Metanephros (tissue), 1 donor: ENCODE results near the gene CTAGE8. TPM values are rescaled to one million over a fixed set of nuclear protein-coding genes. Genes with fewer than 3 reads are reported as not detected.

Source experiments
- total RNA-seq: library from RNA; depleted of rRNA; stranded (reverse); fragments of >200 nt; gene quantifications from one replicate; pipeline ENCODE4 v1.2.3, GENCODE V29; 2014

CTAGE8 gene
- total RNA-seq, result 1.8 TPM

GRCh38 chr7:144269188-144269587, at the start of gene CTAGE8:
Gene CTAGE8, minus strand, starts transcription at chr7:144269288. Its CDS starts 38 bp downstream, at chr7:144269250.

GRCh38 chr7:144311872-144312469, 42.9 kb upstream of the CTAGE8 start, which contains the start of gene OR2A1:
Gene OR2A1, plus strand, starts transcription at chr7:144312419. Its CDS starts 5,706 bp downstream, at chr7:144318125.

GRCh38 chr7:144264692-144265091, 4.4 kb downstream of the CTAGE8 start, which contains the start of gene OR2A7:
Gene OR2A7, minus strand, starts transcription at chr7:144264792. Its CDS starts 5,164 bp downstream, at chr7:144259628.

GRCh38 chr7:144239365-144239764, 29.7 kb downstream of the CTAGE8 start, which contains the start of gene OR2A42:
Gene OR2A42, minus strand, starts transcription at chr7:144239605. Its CDS starts 6,762 bp downstream, at chr7:144232843.

Other genes starting within 250 kb of the CTAGE8 start
- not detected for gene OR2A5, start 220.3 kb downstream of the CTAGE8 start, total RNA-seq
- gene OR2A25, start 199.5 kb downstream of the CTAGE8 start, total RNA-seq, result not detected
- gene OR2A12, start 183.0 kb downstream of the CTAGE8 start, total RNA-seq, result not detected
- not detected for gene OR2A2, start 159.7 kb downstream of the CTAGE8 start, total RNA-seq
- not detected for gene OR2A14, start 146.1 kb downstream of the CTAGE8 start, total RNA-seq
- 5.3 TPM for gene CTAGE4, start 85.8 kb downstream of the CTAGE8 start, total RNA-seq
- 7.7 TPM for gene ARHGEF35, start 73.5 kb downstream of the CTAGE8 start, total RNA-seq
- 0.06 TPM for gene OR2A42, start 29.7 kb downstream of the CTAGE8 start, total RNA-seq
- 17.2 TPM for gene OR2A7, start 4.5 kb downstream of the CTAGE8 start, total RNA-seq
- gene OR2A1, start 43.1 kb upstream of the CTAGE8 start, total RNA-seq, result 0.29 TPM
- gene ARHGEF5, start 86.1 kb upstream of the CTAGE8 start, total RNA-seq, result 35.1 TPM
- gene NOBOX, start 134.4 kb upstream of the CTAGE8 start, total RNA-seq, result not detected